Neural cell (in vitro differentiated cells): ENCODE results near the gene AGBL1. TPM values are rescaled to one million over a fixed set of nuclear protein-coding genes. Genes with fewer than 3 reads are reported as not detected.

ENCODE experiments used
- H2AFZ ChIP-seq: fragments of 200-600, 300-800 bp; sonication (generic), shearing (Covaris generic); 2 replicates; pipeline ENCODE4 v1.6.0; 2014; ENCODE audit warnings: low read depth, mild to moderate bottlenecking, antibody characterized with exemption, low read length, moderate library complexity
- H3F3A ChIP-seq: fragments of 200-600 bp; shearing (Covaris generic); 2 replicates; pipeline ENCODE4 v1.6.1; 2016; ENCODE audit warnings: mild to moderate bottlenecking, moderate library complexity, mixed read lengths, antibody characterized with exemption, low read length; ENCODE audit not compliant: insufficient read depth, poor library complexity, severe bottlenecking
- H3K27ac ChIP-seq: fragments of 200-600, 300-800 bp; sonication (generic), shearing (Covaris generic); 2 replicates; pipeline ENCODE4 v1.5.1; 2014; ENCODE audit warnings: mild to moderate bottlenecking, low read length, moderate library complexity
- H3K27me3 ChIP-seq: fragments of 300-800, 200-600 bp; sonication (generic), shearing (Covaris generic); 2 replicates; pipeline ENCODE4 v1.6.0; 2014; ENCODE audit warnings: mild to moderate bottlenecking, low read depth, low read length, moderate library complexity; ENCODE audit not compliant: insufficient read depth
- H3K36me3 ChIP-seq: fragments of 300-800, 200-600 bp; sonication (generic), shearing (Covaris generic); 2 replicates; pipeline ENCODE4 v1.5.1; 2014; ENCODE audit warnings: mild to moderate bottlenecking, antibody characterized with exemption, low read length, moderate library complexity; ENCODE audit not compliant: insufficient read depth
- H3K4me2 ChIP-seq: fragments of 300-800, 200-600 bp; sonication (generic), shearing (Covaris generic); 2 replicates; pipeline ENCODE4 v1.6.0; 2014; ENCODE audit warnings: mild to moderate bottlenecking, low read length
- H3K4me3 ChIP-seq: fragments of 300-800, 200-600 bp; sonication (generic), shearing (Covaris generic); 2 replicates; pipeline ENCODE4 v1.5.1; 2014; ENCODE audit warnings: mild to moderate bottlenecking, low read length, moderate library complexity
- H3K79me2 ChIP-seq: fragments of 200-600 bp; shearing (Covaris generic); replicated peaks from 2 replicates; pipeline ENCODE4 v1.6.0; 2014; ENCODE audit warnings: mild to moderate bottlenecking, low read length, moderate library complexity; ENCODE audit not compliant: insufficient read depth
- H3K9ac ChIP-seq: fragments of 300-800, 200-600 bp; sonication (generic), shearing (Covaris generic); 2 replicates; pipeline ENCODE4 v1.6.1; 2016; ENCODE audit warnings: mild to moderate bottlenecking, low read length, mixed read lengths
- H3K9me2 ChIP-seq: fragments of 200-600 bp; shearing (Covaris generic); 2 replicates; pipeline ENCODE4 v1.6.1; 2016; ENCODE audit warnings: mild to moderate bottlenecking, low read length, mixed read lengths; ENCODE audit not compliant: insufficient read depth
- H3K9me3 ChIP-seq: fragments of 200-600, 300-800 bp; sonication (generic), shearing (Covaris generic); 2 replicates; pipeline ENCODE4 v1.6.1; 2016; ENCODE audit warnings: mild to moderate bottlenecking, mixed run types, low read length, moderate library complexity, mixed read lengths
- H4K20me1 ChIP-seq: fragments of 200-600 bp; shearing (Covaris generic); 2 replicates; pipeline ENCODE4 v1.6.1; 2016; ENCODE audit warnings: mild to moderate bottlenecking, mixed run types; ENCODE audit not compliant: insufficient read depth
- CTCF ChIP-seq: fragments of 450-650 bp; IDR thresholded peaks from 2 replicates; pipeline ENCODE4 v1.5.1; 2014; ENCODE audit warnings: antibody characterized with exemption, mild to moderate bottlenecking, moderate library complexity; ENCODE audit not compliant: poor library complexity, severe bottlenecking
- EP300 ChIP-seq: fragments of 450-650 bp; conservative IDR thresholded peaks from 2 replicates; pipeline ENCODE4 v1.6.1; 2014; ENCODE audit warnings: antibody characterized with exemption, mild to moderate bottlenecking, moderate library complexity; ENCODE audit not compliant: poor library complexity, severe bottlenecking
- EZH2 ChIP-seq: fragments of 200-600, 300-800 bp; shearing (Covaris generic), sonication (generic); IDR thresholded peaks from 2 replicates; pipeline ENCODE4 v1.6.1; 2014; ENCODE audit warnings: antibody characterized with exemption, low read length, borderline replicate concordance, mild to moderate bottlenecking; ENCODE audit not compliant: insufficient read depth, poor library complexity, severe bottlenecking
- MXI1 ChIP-seq: fragments of 450-650 bp; conservative IDR thresholded peaks from 2 replicates; pipeline ENCODE4 v1.6.1; 2014; ENCODE audit warnings: antibody characterized with exemption, mild to moderate bottlenecking; ENCODE audit not compliant: poor library complexity, severe bottlenecking
- POLR2AphosphoS5 ChIP-seq: IDR thresholded peaks from 2 replicates; pipeline ENCODE4 v1.6.1; 2012
- RAD21 ChIP-seq: fragments of 450-650 bp; conservative IDR thresholded peaks from 2 replicates; pipeline ENCODE4 v1.6.1; 2014; ENCODE audit warnings: antibody characterized with exemption, mild to moderate bottlenecking, moderate library complexity
- REST ChIP-seq: IDR thresholded peaks from 2 replicates; pipeline ENCODE4 v1.6.1; 2012; ENCODE audit warnings: borderline replicate concordance
- SMC3 ChIP-seq: fragments of 450-650 bp; conservative IDR thresholded peaks from 2 replicates; pipeline ENCODE4 v1.6.1; 2014; ENCODE audit warnings: antibody characterized with exemption, mild to moderate bottlenecking, moderate library complexity; ENCODE audit not compliant: poor library complexity
- TAF1 ChIP-seq: IDR thresholded peaks from 2 replicates; pipeline ENCODE4 v1.6.1; 2012; ENCODE audit warnings: low read depth
- polyA plus RNA-seq: library from polyadenylated mRNA; depleted of rRNA; stranded (reverse); fragments of >200 nt; gene quantifications from 2 replicates; pipeline ENCODE4 v1.2.3, GENCODE V29; 2014

AGBL1 gene
- polyA plus RNA-seq, 1 donor from 2014 or later, result 0.12 TPM

GRCh38 chr15:86572368-86572841 lies 492.7 kb downstream of the AGBL1 start:
- Histone ChIP-seq H4K20me1 (no peaks in the 10 kb centered on the region), H3K36me3 (no peaks in the 10 kb centered on the region), H3K9me3 (no peaks in the 10 kb centered on the region), H3F3A (no peaks in the 10 kb centered on the region), H3K9me2 (no peaks in the 10 kb centered on the region), H3K27me3 (no peaks in the 10 kb centered on the region), H3K9ac (no peak overlapping the region), H3K4me2 (no peak overlapping the region), H3K4me3 (no peak overlapping the region), H3K79me2 (no peaks in the 10 kb centered on the region), H3K27ac (no peak overlapping the region), H2AFZ (no peak overlapping the region)
- TF ChIP-seq REST, result no peak
- TF ChIP-seq EZH2, result no peak
- no peak for TF ChIP-seq SMC3
- TF ChIP-seq MXI1, result no peak
- no peak for TF ChIP-seq TAF1
- TF ChIP-seq CTCF, result no peak
- TF ChIP-seq EP300, result no peak
- no peak for TF ChIP-seq RAD21

- Histone ChIP-seq H4K20me1 (no peaks in the 10 kb centered on the region), H2AFZ (no peak overlapping the region), H3F3A (no peaks in the 10 kb centered on the region), H3K27ac (no peak overlapping the region), H3K4me3 (no peak overlapping the region), H3K9ac (no peak overlapping the region), H3K9me2 (no peaks in the 10 kb centered on the region), H3K9me3 (no peaks in the 10 kb centered on the region), H3K36me3 (no peaks in the 10 kb centered on the region), H3K4me2 (no peak overlapping the region), H3K27me3 (no peaks in the 10 kb centered on the region), H3K79me2 (no peaks in the 10 kb centered on the region)
- TF ChIP-seq MXI1 (no peak), POLR2AphosphoS5 (no peak), CTCF (no peak), EZH2 (no peak), EP300 (no peak), REST (no peak), RAD21 (no peak), TAF1 (no peak), SMC3 (no peak)
Observed at GRCh38 chr15:86573476-86573875, 493.8 kb downstream of the AGBL1 start.
